GM21786 (cell line): ENCODE data around the gene PDZK1.
"Not testable (repeated sequence)": the region's sequence is repeated elsewhere in the genome, so short reads cannot be mapped to it uniquely, and the experiment has no call there.

Source experiments
- ATAC-seq: cut with Tn5 transposase; IDR thresholded peaks from one replicate; pipeline ENCODE4 v1.9.1; 2021; ENCODE audit not compliant: unreplicated experiment

The PDZK1 gene

GRCh38 chr1:145662502-145662901 lies 44.7 kb downstream of the PDZK1 start:
- ATAC-seq: not testable (repeated sequence)

- not testable (repeated sequence) for ATAC-seq
These were observed 50.8 kb downstream of the PDZK1 start for GRCh38 chr1:145656245-145656943.

DNA sequence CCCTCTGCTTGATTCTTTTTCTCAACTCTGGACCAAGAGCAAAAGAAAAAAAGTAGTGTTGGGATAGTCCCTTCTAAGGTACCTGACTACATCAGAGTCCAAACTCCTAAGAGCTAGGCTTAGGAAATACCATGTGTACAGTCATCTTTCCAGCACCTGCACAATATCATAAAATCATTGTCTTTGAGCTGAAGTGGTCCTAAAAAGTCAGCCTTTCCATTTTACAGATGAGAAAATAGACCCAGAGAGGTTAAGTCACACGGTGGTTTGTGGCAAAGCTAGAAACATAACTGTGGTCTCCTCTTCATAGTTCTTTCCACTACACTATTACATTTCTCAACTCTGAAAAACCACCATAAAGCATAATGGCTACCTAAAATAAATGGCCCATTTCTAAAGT lies 63.2 kb downstream of the PDZK1 start:
- not testable (repeated sequence) for ATAC-seq

DNA sequence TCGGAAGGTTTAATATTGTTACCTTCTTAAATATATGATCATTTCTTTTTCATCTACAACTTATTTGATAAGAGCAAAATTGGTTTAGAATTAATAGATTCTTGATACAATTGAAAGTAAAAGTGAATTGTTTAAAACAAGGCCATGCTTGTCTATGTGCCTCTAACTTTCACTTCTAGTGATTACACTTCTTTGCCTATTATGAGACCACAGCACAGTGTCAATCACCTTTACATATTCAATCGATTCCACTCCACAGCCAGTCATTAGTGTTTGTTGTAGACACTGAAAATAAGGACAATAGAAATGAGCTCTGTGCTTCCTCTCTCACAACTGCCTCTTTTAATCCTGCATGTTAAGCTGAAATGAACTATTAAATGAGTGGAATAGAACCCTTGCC lies 65.3 kb downstream of the PDZK1 start:
- not testable (repeated sequence) for ATAC-seq

GRCh38 chr1:145636237-145636636 lies 70.9 kb downstream of the PDZK1 start:
- not testable (repeated sequence) for ATAC-seq

DNA sequence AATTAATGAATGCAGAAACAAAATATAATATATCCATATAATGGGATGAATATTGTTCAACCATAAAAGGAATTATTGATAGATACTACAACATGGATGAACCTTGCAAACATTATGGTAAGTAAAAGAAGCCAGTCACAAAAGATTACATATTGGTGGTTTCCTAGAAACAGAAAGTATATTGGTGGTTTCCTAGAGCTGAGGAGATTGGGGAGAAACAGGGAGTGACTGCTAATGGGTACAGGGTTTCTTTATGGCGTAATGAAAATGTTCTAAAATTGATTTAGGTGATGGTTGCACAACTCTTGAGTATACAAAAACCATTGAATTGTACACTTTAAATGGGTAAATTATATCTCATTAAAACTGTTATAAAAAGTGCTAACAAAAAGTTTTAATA lies 85.0 kb downstream of the PDZK1 start:
- not testable (repeated sequence) for ATAC-seq
